H1 (cell line): ENCODE results near the gene PPARGC1A. TPM values are rescaled to one million over a fixed set of nuclear protein-coding genes. Genes with fewer than 3 reads are reported as not detected.

ENCODE experiments used
- BCL11A ChIP-seq, 2 experiments: IDR thresholded peaks; one replicate each; pipeline ENCODE4 v1.6.1; 2011; ENCODE audit warnings: low read depth in 2 of 2, low read length in 2 of 2, mild to moderate bottlenecking in 2 of 2
- EZH2 ChIP-seq: fragments of 200-600 bp; sonication (generic); IDR thresholded peaks from 2 replicates; pipeline ENCODE4 v1.7.1; 2012; ENCODE audit warnings: low read depth, mild to moderate bottlenecking, moderate library complexity, low read length, inconsistent platforms; ENCODE audit not compliant: severe bottlenecking
- GABPA ChIP-seq: IDR thresholded peaks from 2 replicates; pipeline ENCODE4 v1.6.1; 2011; ENCODE audit warnings: mild to moderate bottlenecking, low read length, moderate library complexity, borderline replicate concordance; ENCODE audit not compliant: insufficient read depth
- GTF2F1 ChIP-seq: IDR thresholded peaks from 2 replicates; pipeline ENCODE4 v1.6.1; 2012; ENCODE audit warnings: low read depth, low read length, improper control_type of control experiment, borderline replicate concordance
- NANOG ChIP-seq: IDR thresholded peaks from 2 replicates; pipeline ENCODE4 v1.6.1; 2011; ENCODE audit warnings: low read length, low read depth, mild to moderate bottlenecking, inconsistent platforms; ENCODE audit not compliant: insufficient read depth, poor library complexity, severe bottlenecking
- SAP30 ChIP-seq: fragments of 300-600 bp; sonication (generic); IDR thresholded peaks from 2 replicates; pipeline ENCODE4 v1.7.1; 2012; ENCODE audit warnings: low read length, moderate library complexity, mild to moderate bottlenecking, inconsistent platforms; ENCODE audit not compliant: insufficient read depth, insufficient replicate concordance
- polyA plus RNA-seq, 7 experiments: library from polyadenylated mRNA; depleted of rRNA in 3 of 7; stranded (reverse) in 5 of 7; unstranded in 2 of 7; fragments of >200 nt in 5 of 7; fragments of 200-250 nt in 2 of 7; gene quantifications; 1 replicate in 5 of 7; 2 replicates in 1 of 7; 4 replicates in 1 of 7; pipeline versions ENCODE4 v1.2.1 to v1.2.3, GENCODE V29; 2011 to 2013; ENCODE audit warnings: missing spikeins in 2 of 7, mixed read lengths in 2 of 7
- total RNA-seq: library from RNA; stranded (reverse); fragmentation: NEBNext Ultra II Directional; extraction: Animal tissue kit (Norgen Biotek cat#: 25700); gene quantifications from 2 replicates; pipeline ENCODE4 v1.2.1, GENCODE V29; 2021
- TF ChIP-seq, protein P1 (sequence below), 3 experiments: IDR thresholded peaks; 1 replicate in 2 of 3; 2 replicates in 1 of 3; pipeline versions ENCODE4 v1.5.1 to v1.6.1; 2011; ENCODE audit warnings: low read length in 3 of 3, mild to moderate bottlenecking in 3 of 3, inconsistent platforms in 2 of 3, low read depth in 1 of 3, moderate library complexity in 1 of 3; ENCODE audit not compliant: insufficient read depth in 1 of 3; ENCODE audit errors: control extremely low read depth in 1 of 3
- TF ChIP-seq, protein P2 (sequence below): IDR thresholded peaks from 2 replicates; pipeline ENCODE4 v1.6.1; 2011; ENCODE audit warnings: low read length, improper control_type of control experiment

PPARGC1A gene
- total and polyA plus RNA-seq, 2 of the 8 experiments (the other 6 are each of a cell fraction or from before 2014, with no cell fraction given), result 0.54 to 1.4 TPM

DNA sequence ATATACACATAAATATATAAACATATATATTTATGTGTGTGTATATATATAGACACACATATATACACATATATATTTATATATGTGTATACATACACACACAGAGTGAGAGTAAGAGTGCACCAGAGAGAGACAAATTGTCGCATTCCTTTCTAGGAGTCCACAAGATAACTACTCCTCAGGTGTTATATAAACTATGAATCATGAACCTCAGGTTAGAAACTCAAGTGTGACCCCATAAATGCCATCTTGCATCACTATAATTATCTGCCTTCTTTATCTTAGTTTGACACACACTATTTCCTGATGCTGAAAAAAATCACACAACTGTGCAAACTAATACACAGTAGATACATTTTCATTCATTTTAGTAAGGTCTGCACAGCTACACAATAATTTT, 135.2 kb downstream of the PPARGC1A start (continued):
- TF ChIP-seq, protein P1, sequence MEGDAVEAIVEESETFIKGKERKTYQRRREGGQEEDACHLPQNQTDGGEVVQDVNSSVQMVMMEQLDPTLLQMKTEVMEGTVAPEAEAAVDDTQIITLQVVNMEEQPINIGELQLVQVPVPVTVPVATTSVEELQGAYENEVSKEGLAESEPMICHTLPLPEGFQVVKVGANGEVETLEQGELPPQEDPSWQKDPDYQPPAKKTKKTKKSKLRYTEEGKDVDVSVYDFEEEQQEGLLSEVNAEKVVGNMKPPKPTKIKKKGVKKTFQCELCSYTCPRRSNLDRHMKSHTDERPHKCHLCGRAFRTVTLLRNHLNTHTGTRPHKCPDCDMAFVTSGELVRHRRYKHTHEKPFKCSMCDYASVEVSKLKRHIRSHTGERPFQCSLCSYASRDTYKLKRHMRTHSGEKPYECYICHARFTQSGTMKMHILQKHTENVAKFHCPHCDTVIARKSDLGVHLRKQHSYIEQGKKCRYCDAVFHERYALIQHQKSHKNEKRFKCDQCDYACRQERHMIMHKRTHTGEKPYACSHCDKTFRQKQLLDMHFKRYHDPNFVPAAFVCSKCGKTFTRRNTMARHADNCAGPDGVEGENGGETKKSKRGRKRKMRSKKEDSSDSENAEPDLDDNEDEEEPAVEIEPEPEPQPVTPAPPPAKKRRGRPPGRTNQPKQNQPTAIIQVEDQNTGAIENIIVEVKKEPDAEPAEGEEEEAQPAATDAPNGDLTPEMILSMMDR (IDR thresholded peaks at IDR 0.05; ENCODE audit: control extremely low read depth in 1 of 3, insufficient read depth in 1 of 3, low read depth in 1 of 3, low read length in 3 of 3), result no peak
- TF ChIP-seq EZH2, result no peak
- TF ChIP-seq GABPA, result no peak
- TF ChIP-seq, protein P2, sequence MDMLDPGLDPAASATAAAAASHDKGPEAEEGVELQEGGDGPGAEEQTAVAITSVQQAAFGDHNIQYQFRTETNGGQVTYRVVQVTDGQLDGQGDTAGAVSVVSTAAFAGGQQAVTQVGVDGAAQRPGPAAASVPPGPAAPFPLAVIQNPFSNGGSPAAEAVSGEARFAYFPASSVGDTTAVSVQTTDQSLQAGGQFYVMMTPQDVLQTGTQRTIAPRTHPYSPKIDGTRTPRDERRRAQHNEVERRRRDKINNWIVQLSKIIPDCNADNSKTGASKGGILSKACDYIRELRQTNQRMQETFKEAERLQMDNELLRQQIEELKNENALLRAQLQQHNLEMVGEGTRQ, result no peak
- TF ChIP-seq BCL11A (IDR thresholded peaks at IDR 0.05; ENCODE audit: low read depth in 2 of 2, low read length in 2 of 2), result no peak
- TF ChIP-seq NANOG, result no peak
- no peak for TF ChIP-seq GTF2F1
- no peak for TF ChIP-seq SAP30
